Hepatocyte (in vitro differentiated cells): ENCODE data around the gene HTR4. TPM values are rescaled to one million over a fixed set of nuclear protein-coding genes. Genes with fewer than 3 reads are reported as not detected.

Experiments
- DNase-seq: peaks from one replicate; pipeline ENCODE4 v3.0.0-alpha.2; 2016; ENCODE audit warnings: low spot score
- H2AFZ ChIP-seq: fragments of 200-600 bp; sonication (generic); 2 replicates; pipeline ENCODE4 v1.6.0; 2016; ENCODE audit warnings: antibody characterized with exemption, mild to moderate bottlenecking
- H3K27ac ChIP-seq: fragments of 200-600 bp; sonication (generic); 2 replicates; pipeline ENCODE4 v1.5.1; 2016; ENCODE audit warnings: mild to moderate bottlenecking
- H3K27me3 ChIP-seq: fragments of 200-600 bp; sonication (generic); 2 replicates; pipeline ENCODE4 v1.6.1; 2016
- H3K36me3 ChIP-seq: fragments of 200-600 bp; sonication (generic); replicated peaks from 2 replicates; pipeline ENCODE4 v1.5.1; 2016; ENCODE audit warnings: low read depth; ENCODE audit not compliant: insufficient read depth
- H3K4me1 ChIP-seq: fragments of 200-600 bp; sonication (generic); 2 replicates; pipeline ENCODE4 v1.5.1; 2016; ENCODE audit warnings: mild to moderate bottlenecking, moderate library complexity; ENCODE audit not compliant: insufficient read depth
- H3K4me2 ChIP-seq: fragments of 200-600 bp; sonication (generic); 2 replicates; pipeline ENCODE4 v1.6.0; 2016
- H3K4me3 ChIP-seq: fragments of 200-600 bp; sonication (generic); 2 replicates; pipeline ENCODE4 v1.5.1; 2016; ENCODE audit warnings: mild to moderate bottlenecking
- H3K79me2 ChIP-seq: fragments of 200-600 bp; sonication (generic); 2 replicates; pipeline ENCODE4 v1.6.0; 2017; ENCODE audit warnings: mild to moderate bottlenecking
- H3K9me2 ChIP-seq: fragments of 200-600 bp; sonication (generic); replicated peaks from 2 replicates; pipeline ENCODE4 v1.6.0; 2017; ENCODE audit warnings: mild to moderate bottlenecking; ENCODE audit not compliant: insufficient read depth
- H3K9me3 ChIP-seq: fragments of 200-600 bp; sonication (generic); 2 replicates; pipeline ENCODE4 v1.5.1; 2016; ENCODE audit warnings: low read depth, mild to moderate bottlenecking
- H4K20me1 ChIP-seq: fragments of 200-600 bp; sonication (generic); 2 replicates; pipeline ENCODE4 v1.6.0; 2016; ENCODE audit warnings: mild to moderate bottlenecking; ENCODE audit not compliant: insufficient read depth, poor library complexity, severe bottlenecking
- CTCF ChIP-seq: fragments of 200-600 bp; sonication (generic); IDR thresholded peaks from 2 replicates; pipeline ENCODE4 v1.5.1; 2016; ENCODE audit warnings: antibody characterized with exemption, mild to moderate bottlenecking; ENCODE audit not compliant: poor library complexity
- EZH2 ChIP-seq: fragments of 200-600 bp; sonication (generic); IDR thresholded peaks from 2 replicates; pipeline ENCODE4 v1.6.1; 2016; ENCODE audit warnings: antibody characterized with exemption, mild to moderate bottlenecking, borderline replicate concordance
- EZH2phosphoT487 ChIP-seq: fragments of 200-600 bp; sonication (generic); IDR thresholded peaks from one replicate; pipeline ENCODE4 v1.6.1; 2018; ENCODE audit warnings: antibody characterized with exemption, mild to moderate bottlenecking, low read depth, moderate library complexity; ENCODE audit not compliant: unreplicated experiment, severe bottlenecking
- WGBS: methylation state at CpG from one replicate; pipeline ENCODE4 v1.1.6; 2016; ENCODE audit warnings: low lambda C conversion rate; ENCODE audit errors: missing lambda C conversion rate; 5-methylcytosine and 5-hydroxymethylcytosine counted together
- polyA plus RNA-seq: library from polyadenylated mRNA; unstranded; fragments of >200 nt; fragmentation: Nextera tagmentation; extraction: Ambion mirVana; gene quantifications from 2 replicates; pipeline ENCODE4 v1.2.1, GENCODE V29; 2016
- total RNA-seq: library from RNA; depleted of rRNA; stranded (reverse); fragments of >200 nt; gene quantifications from 2 replicates; pipeline ENCODE4 v1.2.3, GENCODE V29; 2014

The HTR4 gene
- total and polyA plus RNA-seq, 2 experiments from 2014 or later = 0.29 to 2.3 TPM

- H4K20me1 ChIP-seq = no peaks in the 10 kb centered on the region
- H3K79me2 ChIP-seq = no peaks in the 10 kb centered on the region
- H3K27ac ChIP-seq = no peak overlapping the region
- WGBS = 78% methylated on average over 6 of the region's 6 CpGs
- H3K4me3 ChIP-seq = no peak overlapping the region
- no peaks in the 10 kb centered on the region for H3K9me2 ChIP-seq
- H3K27me3 ChIP-seq = no peaks in the 10 kb centered on the region
- no peaks in the 10 kb centered on the region for H3K9me3 ChIP-seq
- peaks cover 3% of the 10 kb centered on the region for H3K36me3 ChIP-seq
- TF ChIP-seq EZH2 = no peak
- no peak for TF ChIP-seq EZH2phosphoT487
- TF ChIP-seq CTCF = no peak
- DNase-seq = no peak
- H3K4me1 ChIP-seq = no peaks in the 10 kb centered on the region
- H3K4me2 ChIP-seq = no peak overlapping the region
- no peak overlapping the region for H2AFZ ChIP-seq
Measured at GRCh38 chr5:148437249-148437648, 217.1 kb downstream of the HTR4 start.

DNA sequence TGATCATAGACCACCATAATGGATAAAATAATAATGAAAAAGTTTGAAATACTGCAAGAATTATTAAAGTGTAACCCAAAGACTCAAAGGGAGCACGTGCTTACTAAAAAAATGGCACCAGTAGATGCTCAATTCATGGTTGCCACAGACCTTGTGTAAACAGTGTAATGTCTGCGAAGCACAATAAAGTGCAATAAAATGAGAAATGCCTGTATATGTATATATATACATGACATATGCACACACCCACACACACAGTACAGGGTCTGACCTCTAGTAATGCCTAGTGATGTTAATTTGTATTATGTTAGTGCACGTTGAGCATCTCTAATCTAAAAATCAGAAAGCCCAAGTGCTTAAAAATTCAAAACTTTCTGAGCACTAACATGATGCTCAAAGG is 218.3 kb downstream of the HTR4 start:
- 91% methylated on average over 3 of the region's 3 CpGs for WGBS

DNA sequence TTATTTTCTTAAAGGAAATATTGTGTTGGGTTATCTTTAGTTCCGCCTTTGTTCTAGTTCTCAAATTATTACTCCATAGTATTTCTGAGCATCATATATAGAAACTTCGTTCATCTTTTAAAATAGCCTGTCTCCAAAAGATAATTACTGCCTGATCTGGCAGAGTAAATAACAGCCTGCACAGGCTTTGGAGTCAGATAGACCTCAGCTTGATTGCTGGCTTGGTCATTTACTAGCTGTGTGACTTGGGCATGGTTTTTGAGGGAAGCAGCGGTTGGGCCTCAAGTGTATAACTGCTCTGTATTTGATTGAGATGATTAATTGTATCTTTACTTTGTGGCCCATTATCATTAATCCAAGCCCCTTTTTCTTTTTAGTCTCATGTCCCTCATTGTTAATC is 220.5 kb downstream of the HTR4 start:
- no peak for DNase-seq
- Histone ChIP-seq H4K20me1 (no peaks in the 10 kb centered on the region), H3K4me1 (no peaks in the 10 kb centered on the region), H3K4me2 (no peak overlapping the region), H3K9me2 (no peaks in the 10 kb centered on the region), H3K36me3 (no peaks in the 10 kb centered on the region), H3K27me3 (no peaks in the 10 kb centered on the region), H3K4me3 (no peak overlapping the region), H3K9me3 (no peaks in the 10 kb centered on the region), H2AFZ (no peak overlapping the region), H3K27ac (no peak overlapping the region), H3K79me2 (no peaks in the 10 kb centered on the region)
- WGBS = 97% methylated on average over 3 of the region's 3 CpGs
- no peak for TF ChIP-seq CTCF
- TF ChIP-seq EZH2 = no peak
- no peak for TF ChIP-seq EZH2phosphoT487

More for the DNA sequence above, 218.3 kb downstream of the HTR4 start:
- H3K27me3 ChIP-seq = no peaks in the 10 kb centered on the region
- H3K9me2 ChIP-seq = no peaks in the 10 kb centered on the region
- TF ChIP-seq EZH2phosphoT487 (no peak), EZH2 (no peak), CTCF (no peak)
- H3K4me2 ChIP-seq = no peak overlapping the region
- no peaks in the 10 kb centered on the region for H3K79me2 ChIP-seq
- H3K9me3 ChIP-seq = no peaks in the 10 kb centered on the region
- peaks cover 3% of the 10 kb centered on the region for H3K36me3 ChIP-seq
- no peak overlapping the region for H3K27ac ChIP-seq
- no peak overlapping the region for H2AFZ ChIP-seq
- no peak for DNase-seq
- no peaks in the 10 kb centered on the region for H3K4me1 ChIP-seq
- no peak overlapping the region for H3K4me3 ChIP-seq
- no peaks in the 10 kb centered on the region for H4K20me1 ChIP-seq

Other genes starting within 250 kb of the HTR4 start
- 0.60 and 0.63 TPM in 2 replicates for gene ADRB2, start 172.1 kb upstream of the HTR4 start, total RNA-seq
- gene ADRB2, start 172.1 kb upstream of the HTR4 start, polyA plus RNA-seq = 1.1 and 1.8 TPM in 2 replicates